Spleen (tissue), 7 donors: Measurements from ENCODE around the gene CD302.

Experiments
- POLR2A ChIP-seq, 3 donors: fragments of 450-650 bp; IDR thresholded peaks; one replicate each; pipeline ENCODE4 v1.5.1; 2017; ENCODE audit warnings: antibody characterized with exemption in 3 of 3, mild to moderate bottlenecking in 1 of 3
- TF ChIP-seq, protein P1 (sequence below), 11 experiments: fragments of 200-600 bp in 7 of 11; fragments of 450-650 bp in 4 of 11; sonication (generic) in 4 of 11; IDR thresholded peaks in 8 of 11; conservative IDR thresholded peaks in 3 of 11; 1 replicate in 7 of 11; 2 replicates in 4 of 11; pipeline versions ENCODE4 v1.4.0 to v1.8.0; 2016 to 2021; ENCODE audit warnings: antibody characterized with exemption in 11 of 11, inconsistent platforms in 4 of 11, mild to moderate bottlenecking in 1 of 11
- donor health status: DM: no; HTN: no; CAD: no; lungs with moderate emphysema.
- donor health status: DM: no; HTN: no; CAD: no.
- donor health status: DM: no; HTN: no; CAD: no.

DNA sequence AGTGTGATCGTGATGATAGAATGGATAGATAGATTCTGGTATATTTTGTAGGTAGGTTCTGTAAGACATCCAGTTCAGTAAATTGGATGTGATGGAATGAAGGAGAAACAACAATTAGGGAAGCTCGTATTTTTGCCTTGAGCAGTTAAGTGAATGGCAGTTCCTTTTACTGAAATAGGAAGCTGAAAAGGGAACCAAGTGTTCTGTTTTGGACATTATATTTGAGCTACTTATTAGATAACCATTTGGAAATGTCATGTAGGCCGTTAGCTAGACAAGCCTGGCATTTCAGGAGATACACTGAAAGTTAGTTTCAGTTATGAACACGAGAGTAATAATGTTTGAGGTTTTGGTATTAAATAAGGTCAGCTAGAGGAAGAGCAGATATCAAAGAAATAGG lies 44.2 kb downstream of the CD302 start:
- TF ChIP-seq, protein P1, sequence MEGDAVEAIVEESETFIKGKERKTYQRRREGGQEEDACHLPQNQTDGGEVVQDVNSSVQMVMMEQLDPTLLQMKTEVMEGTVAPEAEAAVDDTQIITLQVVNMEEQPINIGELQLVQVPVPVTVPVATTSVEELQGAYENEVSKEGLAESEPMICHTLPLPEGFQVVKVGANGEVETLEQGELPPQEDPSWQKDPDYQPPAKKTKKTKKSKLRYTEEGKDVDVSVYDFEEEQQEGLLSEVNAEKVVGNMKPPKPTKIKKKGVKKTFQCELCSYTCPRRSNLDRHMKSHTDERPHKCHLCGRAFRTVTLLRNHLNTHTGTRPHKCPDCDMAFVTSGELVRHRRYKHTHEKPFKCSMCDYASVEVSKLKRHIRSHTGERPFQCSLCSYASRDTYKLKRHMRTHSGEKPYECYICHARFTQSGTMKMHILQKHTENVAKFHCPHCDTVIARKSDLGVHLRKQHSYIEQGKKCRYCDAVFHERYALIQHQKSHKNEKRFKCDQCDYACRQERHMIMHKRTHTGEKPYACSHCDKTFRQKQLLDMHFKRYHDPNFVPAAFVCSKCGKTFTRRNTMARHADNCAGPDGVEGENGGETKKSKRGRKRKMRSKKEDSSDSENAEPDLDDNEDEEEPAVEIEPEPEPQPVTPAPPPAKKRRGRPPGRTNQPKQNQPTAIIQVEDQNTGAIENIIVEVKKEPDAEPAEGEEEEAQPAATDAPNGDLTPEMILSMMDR (IDR thresholded peaks at IDR 0.05 in 8 of 11, conservative IDR thresholded peaks at IDR 0.05 in 3 of 11) = no peak
- TF ChIP-seq POLR2A (IDR thresholded peaks at IDR 0.05) = no peak
